GM12891 (cell line): Measurements from ENCODE around the gene TMEM237.

Source experiments
- DNase-seq: peaks from one replicate; pipeline ENCODE4 v3.0.0; 2011; ENCODE audit warnings: low spot score; ENCODE audit not compliant: insufficient read length
- FAIRE-seq: peaks from 2 replicates; lab custom pipeline; 2011; peaks lifted over from hg19 to GRCh38; lab: Jason Lieb, UNC
- PAX5 ChIP-seq: IDR thresholded peaks from 2 replicates; pipeline ENCODE4 v1.6.1; 2011; ENCODE audit warnings: low read length, moderate library complexity, mild to moderate bottlenecking; ENCODE audit not compliant: insufficient read depth, severe bottlenecking
- POLR2A ChIP-seq: IDR thresholded peaks from 2 replicates; pipeline ENCODE4 v1.6.1; 2011; ENCODE audit warnings: low read depth, low read length, control low read depth
- POLR2AphosphoS5 ChIP-seq: IDR thresholded peaks from 2 replicates; pipeline ENCODE4 v1.6.1; 2011; ENCODE audit warnings: low read depth, low read length, control low read depth
- POU2F2 ChIP-seq: IDR thresholded peaks from 2 replicates; pipeline ENCODE4 v1.6.1; 2011; ENCODE audit warnings: low read depth, mild to moderate bottlenecking, control low read depth, low read length, moderate library complexity
- SPI1 ChIP-seq: IDR thresholded peaks from 2 replicates; pipeline ENCODE4 v1.6.1; 2011; ENCODE audit warnings: low read depth, low read length, control low read depth
- TAF1 ChIP-seq: IDR thresholded peaks from 2 replicates; pipeline ENCODE4 v1.6.1; 2011; ENCODE audit warnings: low read depth, low read length, control low read depth

The TMEM237 gene

DNA sequence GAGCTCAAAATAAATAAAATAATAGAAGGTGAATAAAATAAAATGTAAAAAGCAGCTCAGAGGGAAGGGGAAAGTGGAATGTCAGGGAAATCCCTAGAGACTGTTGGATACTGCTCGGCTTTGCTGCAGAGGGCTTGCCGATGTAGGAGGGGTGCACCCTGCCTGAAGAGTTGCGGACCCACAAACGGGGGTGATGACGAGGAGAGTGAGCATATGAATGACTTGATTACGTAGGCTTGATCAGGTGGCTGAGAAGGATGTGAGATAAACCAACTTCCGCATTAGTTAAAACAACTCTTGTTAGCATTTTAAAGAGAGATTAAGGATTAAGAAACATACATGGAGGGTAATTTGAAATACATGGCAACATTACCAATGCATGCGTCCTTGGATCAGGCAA lies 21.0 kb upstream of the TMEM237 start:
- FAIRE-seq = no peak
- TF ChIP-seq PAX5 (no peak), TAF1 (no peak), POU2F2 (no peak), POLR2A (no peak), POLR2AphosphoS5 (no peak), SPI1 (no peak)

DNA sequence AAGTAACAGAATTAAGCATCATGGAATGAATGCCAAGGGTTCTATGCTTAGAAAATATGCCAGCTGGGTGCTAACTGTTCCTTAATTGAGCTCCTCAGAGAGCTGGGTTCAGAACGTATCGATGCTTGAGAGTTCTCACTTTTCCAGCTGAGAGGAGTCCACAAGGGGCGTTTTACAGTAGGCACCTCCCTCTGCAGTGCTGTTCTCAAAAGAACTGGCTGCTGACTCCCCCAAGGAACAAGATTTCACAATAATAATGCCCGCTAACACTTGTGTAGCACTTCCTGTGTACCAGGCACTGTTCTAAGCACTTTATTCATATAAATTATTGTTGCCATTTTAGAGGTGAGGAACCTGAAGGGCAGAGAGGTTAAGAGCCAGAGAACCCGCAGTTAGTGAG lies 18.1 kb upstream of the TMEM237 start:
- DNase-seq (no peak), FAIRE-seq (no peak)
- no peak for TF ChIP-seq TAF1
- no peak for TF ChIP-seq POLR2A
- TF ChIP-seq POLR2AphosphoS5 = no peak
- TF ChIP-seq PAX5 = no peak
- TF ChIP-seq SPI1 = no peak
- no peak for TF ChIP-seq POU2F2

More for the DNA sequence above, 21.0 kb upstream of the TMEM237 start:
- DNase-seq = no peak

DNA sequence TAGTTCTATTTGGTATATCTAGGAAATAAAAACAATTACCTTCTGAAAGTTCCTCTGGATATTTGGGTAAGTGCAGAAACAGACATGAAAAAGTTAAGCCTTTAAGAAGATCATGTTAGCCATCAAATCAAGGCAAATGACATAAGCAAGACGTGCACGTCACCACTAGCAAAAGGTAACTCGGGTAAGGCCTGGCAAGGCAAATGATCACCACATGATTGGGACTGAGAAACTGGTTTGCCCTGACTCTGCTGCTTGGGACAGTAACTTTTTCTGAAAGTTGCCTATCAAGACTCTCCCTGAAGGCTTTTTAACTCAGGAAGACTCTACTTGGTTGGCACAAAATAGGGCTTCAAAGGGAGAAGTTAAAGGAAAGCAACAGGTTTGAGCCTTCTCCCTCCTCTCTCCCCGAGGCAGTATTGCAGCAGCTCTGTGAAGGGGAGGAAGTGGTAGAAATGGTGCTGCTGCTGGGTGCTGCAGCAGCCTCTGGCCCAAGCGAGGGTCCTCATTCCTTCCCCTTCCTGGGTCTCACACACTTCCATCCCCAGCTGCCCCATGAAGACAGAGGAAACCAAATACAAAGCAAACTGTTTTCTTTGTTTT lies 17.1 kb upstream of the TMEM237 start:
- DNase-seq (no peak), FAIRE-seq (peak; percentile 52)
- TF ChIP-seq POLR2AphosphoS5 = no peak
- TF ChIP-seq SPI1 = peak; percentile 43
- TF ChIP-seq POU2F2 = no peak

DNA sequence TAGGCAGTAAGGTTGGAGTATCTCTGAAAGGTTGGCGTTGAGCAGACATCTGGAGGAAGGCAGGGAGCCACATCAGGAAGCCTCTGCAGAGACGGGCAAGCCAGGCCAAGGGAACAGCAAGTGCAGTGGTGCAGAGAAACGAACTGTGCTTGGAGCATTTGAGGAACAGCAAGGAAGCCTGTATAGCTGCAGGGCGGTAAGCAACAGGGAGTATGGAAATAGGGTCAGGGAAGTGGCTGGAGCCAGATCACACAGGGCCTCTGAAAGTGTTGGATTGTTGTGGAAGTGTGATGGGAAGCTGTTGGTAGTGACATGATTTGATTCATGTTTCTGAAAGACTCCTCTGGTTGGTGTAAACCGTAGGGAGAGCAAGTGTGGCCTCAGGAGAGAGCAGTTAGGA lies 13.4 kb upstream of the TMEM237 start:
- DNase-seq (no peak), FAIRE-seq (no peak)
- TF ChIP-seq PAX5 = no peak
- no peak for TF ChIP-seq SPI1
- TF ChIP-seq POLR2AphosphoS5 = no peak
- TF ChIP-seq POU2F2 = no peak

DNA sequence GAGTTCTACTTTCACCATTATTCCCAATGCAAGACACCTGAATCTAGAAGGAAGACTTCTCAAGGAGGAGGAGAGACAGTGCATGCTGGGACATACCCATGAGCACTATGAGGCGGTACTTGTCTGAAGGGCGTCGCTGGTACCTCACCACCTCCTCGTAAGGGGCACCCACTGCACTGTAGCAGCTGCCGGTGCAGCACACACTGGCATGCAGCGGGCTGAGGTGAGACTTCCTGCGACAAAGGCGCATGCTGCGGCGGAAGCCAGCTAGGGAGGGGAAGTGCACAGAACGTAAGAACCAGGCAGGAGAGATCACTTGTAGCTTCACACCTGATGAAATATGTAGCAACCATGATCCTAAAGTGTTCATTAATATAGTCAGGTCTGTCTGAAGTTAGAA lies 12.8 kb upstream of the TMEM237 start:
- FAIRE-seq = no peak
- no peak for DNase-seq
- no peak for TF ChIP-seq POU2F2
- no peak for TF ChIP-seq POLR2AphosphoS5
- TF ChIP-seq POLR2A = no peak
- TF ChIP-seq TAF1 = no peak
- no peak for TF ChIP-seq SPI1
- no peak for TF ChIP-seq PAX5

DNA sequence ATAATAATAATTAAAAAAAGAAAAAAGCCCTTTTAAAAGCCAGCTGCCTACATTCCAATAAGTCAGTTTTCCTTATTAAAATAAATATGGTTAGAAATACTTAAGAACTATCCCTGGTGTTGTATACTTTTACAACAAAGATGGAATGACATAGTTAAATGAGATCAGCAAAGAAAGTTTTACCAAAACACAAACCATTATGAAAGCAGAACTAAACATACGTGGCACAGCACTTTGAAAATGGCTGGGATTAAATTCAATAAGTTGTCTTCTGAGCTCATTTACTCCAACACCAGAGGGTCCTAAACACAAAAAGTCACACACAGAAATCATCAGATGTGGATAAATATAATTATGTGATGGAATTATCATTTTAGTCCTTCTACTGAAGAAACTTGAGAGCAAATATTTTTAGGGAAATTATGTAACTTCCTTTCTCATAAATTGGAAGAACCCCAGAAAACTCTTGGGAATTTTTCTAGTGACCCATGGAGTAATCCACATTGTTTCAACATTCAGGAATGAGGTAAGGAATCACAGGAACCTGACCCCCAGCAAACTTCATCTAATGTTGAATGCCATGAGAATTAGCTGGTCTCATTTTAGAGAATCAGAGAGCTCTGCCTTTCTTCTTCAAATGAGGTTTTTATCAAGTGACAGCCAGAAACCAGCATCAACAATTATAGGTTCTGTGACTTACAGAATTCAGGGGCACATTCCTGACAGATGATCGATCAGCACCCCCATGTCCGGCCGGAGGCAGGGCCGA lies 11.5 kb upstream of the TMEM237 start:
- FAIRE-seq (no peak), DNase-seq (no peak)
- no peak for TF ChIP-seq PAX5
- TF ChIP-seq SPI1 = no peak
- no peak for TF ChIP-seq TAF1
- TF ChIP-seq POLR2A = no peak
- no peak for TF ChIP-seq POLR2AphosphoS5
- TF ChIP-seq POU2F2 = no peak

DNA sequence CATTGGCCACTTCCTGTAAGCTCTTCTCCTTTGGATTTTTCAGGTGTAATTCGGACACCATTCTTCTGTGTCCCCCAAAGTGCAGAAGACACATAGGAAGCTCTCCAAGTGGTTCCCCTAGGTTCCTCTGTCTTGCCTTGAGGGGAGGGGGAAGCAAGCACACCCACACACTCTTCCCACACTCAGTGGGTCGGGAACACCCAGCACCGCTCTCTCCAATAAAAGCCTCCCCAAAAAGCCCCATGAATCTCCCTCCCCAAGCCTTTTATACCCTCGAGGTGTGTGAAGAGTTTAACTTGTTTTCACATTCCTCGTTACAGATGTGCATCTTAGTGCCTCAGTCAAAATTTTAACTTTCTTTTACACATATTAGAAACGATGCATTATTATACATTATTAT lies 9.9 kb upstream of the TMEM237 start:
- DNase-seq = no peak
- FAIRE-seq = no peak
- no peak for TF ChIP-seq POLR2A

DNA sequence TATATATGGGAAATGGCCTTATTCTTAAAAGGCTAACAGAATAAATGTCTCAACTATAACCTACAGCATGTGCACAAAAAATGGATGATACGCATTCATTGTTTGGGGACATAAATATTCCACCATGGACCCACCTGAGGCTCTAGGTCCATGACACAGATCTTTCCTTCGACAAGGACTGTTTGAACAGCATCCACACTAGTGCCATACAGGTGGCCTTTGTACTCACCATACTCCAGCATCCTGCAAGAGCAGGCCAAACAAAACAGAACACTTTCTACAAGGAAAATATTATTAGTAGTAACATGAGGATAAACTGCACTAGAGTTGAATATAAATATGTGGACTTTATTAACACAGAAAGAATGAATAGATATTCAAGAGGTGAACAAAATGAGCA lies 6.1 kb upstream of the TMEM237 start:
- FAIRE-seq = no peak
- no peak for TF ChIP-seq POLR2A
- no peak for TF ChIP-seq TAF1
- no peak for TF ChIP-seq SPI1
- TF ChIP-seq POLR2AphosphoS5 = no peak
- TF ChIP-seq POU2F2 = no peak
- no peak for TF ChIP-seq PAX5
- DNase-seq = no peak

DNA sequence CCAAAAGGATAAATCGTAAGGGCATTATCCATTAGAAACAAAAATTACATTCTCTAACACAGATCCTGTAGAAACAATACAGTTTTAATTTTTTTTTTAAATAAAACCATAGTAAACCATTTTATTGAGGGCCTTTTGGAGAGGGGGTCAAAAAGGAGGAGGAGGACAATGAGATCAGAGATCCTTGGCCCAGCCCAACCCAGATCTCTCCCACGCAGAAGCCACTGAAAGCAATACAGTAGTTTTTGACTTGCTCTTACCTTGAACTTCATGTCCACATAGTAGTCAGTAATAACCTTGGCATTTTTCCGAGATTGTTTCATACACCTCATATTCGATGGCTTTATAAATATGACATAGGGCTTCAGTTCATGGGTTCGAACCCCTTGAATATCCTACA lies 4.1 kb upstream of the TMEM237 start:
- FAIRE-seq = no peak
- TF ChIP-seq POU2F2 = no peak
- no peak for TF ChIP-seq TAF1
- TF ChIP-seq POLR2AphosphoS5 = no peak
- no peak for TF ChIP-seq PAX5
- TF ChIP-seq SPI1 = no peak
- TF ChIP-seq POLR2A = no peak
- DNase-seq = no peak

DNA sequence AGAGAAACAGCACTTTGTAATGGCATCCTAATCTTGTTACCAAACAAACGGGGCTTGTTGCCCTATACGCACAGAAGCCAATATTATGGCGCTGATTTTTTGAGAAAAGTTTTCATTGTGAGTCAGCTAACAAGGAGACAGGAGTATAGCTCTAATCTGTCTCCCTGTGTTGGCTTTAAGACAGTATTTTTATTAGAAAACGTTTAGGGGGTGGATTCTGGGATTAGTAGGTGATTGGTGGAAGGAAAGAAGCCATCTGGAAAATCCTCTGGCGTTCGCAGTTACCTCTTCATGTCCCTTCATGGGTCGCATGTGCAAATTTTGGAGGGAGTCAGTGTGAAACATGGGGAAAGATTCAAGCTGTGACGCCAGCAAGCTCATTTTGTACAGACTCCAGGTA lies 698 bp upstream of the TMEM237 start:
- TF ChIP-seq PAX5 = no peak
- TF ChIP-seq TAF1 = no peak
- TF ChIP-seq SPI1 = no peak
- FAIRE-seq = no peak

More for the DNA sequence above, 698 bp upstream of the TMEM237 start:
- no peak for DNase-seq
